ENCODE results near the gene GCH1. TPM values are rescaled to one million over a fixed set of nuclear protein-coding genes. Genes with fewer than 3 reads are reported as not detected.

GCH1 gene
- total RNA-seq, 6 experiments from 2014 or later: 41.5 to 93.6 (median 58.1) TPM

DNA sequence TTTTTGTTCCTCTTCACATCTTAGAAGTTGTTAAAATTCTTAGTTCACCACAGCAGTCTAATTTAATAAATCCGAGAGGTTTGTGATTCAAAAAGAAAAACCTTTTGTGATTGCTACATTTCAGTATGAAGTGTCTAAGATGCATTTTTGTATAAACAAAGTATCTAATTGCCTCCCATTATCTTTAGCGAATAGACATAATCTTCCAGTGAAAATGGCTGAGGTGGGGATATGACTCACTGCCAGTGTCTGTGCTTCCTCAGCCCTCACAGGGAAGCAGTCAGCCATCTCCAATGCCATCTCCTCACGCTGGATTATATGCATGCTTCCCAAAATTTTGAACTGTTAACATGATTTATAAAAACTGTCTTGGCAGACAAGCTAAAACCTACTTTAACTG lies 7.6 kb downstream of the GCH1 start:
- intact Hi-C loops (cut with DNase I): no loop called here
- TF ChIP-seq CTCF (IDR thresholded peaks at IDR 0.05) (no peak), POLR2A (IDR thresholded peaks at IDR 0.05) (no peak)
- no peak for ATAC-seq
- Histone ChIP-seq H3K4me1 (peaks cover 0 to 29% (median 3%) of the 10 kb centered on the region in 4 donors), H3K27ac (no peak overlapping the region), H3K9me3 (no peaks in the 10 kb centered on the region), H3K36me3 (no peaks in the 10 kb centered on the region), H3K27me3 (no peaks in the 10 kb centered on the region), H3K4me3 (no peak overlapping the region)
- 77% methylated on average over 3 of the region's 3 CpGs for WGBS (ENCODE audit: insufficient coverage, low coverage, low lambda C conversion rate, missing lambda C conversion rate)
- no peak for DNase-seq

DNA sequence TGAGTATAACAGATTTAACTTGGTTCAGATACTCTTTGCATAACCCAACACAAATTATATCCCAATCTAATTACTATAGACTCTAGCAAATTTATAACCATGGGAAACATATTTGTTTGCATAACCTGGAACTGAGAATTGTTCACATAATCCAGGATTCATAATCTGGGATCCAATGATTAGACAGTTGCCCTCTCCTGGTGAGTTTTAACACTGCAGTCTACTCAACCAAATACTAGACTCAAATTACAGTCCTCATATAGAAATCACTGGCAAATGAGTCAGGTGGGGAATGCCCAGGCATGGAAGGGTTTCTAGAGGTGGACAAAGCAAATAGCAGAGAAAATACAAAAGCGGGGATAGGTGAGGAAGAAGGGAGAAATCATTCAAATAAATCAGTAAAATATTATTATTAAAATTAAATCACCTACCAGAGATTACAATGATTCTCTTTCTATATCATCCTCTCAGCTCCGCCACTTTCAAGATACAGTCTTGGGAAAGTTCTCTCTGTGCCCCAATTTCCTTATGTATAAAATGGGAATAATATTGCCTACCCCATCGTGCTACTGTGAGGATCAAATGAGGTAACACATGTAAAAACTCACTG lies 9.4 kb downstream of the GCH1 start:
- no peak overlapping the region for H3K27ac ChIP-seq
- DNase-seq: no peak

DNA sequence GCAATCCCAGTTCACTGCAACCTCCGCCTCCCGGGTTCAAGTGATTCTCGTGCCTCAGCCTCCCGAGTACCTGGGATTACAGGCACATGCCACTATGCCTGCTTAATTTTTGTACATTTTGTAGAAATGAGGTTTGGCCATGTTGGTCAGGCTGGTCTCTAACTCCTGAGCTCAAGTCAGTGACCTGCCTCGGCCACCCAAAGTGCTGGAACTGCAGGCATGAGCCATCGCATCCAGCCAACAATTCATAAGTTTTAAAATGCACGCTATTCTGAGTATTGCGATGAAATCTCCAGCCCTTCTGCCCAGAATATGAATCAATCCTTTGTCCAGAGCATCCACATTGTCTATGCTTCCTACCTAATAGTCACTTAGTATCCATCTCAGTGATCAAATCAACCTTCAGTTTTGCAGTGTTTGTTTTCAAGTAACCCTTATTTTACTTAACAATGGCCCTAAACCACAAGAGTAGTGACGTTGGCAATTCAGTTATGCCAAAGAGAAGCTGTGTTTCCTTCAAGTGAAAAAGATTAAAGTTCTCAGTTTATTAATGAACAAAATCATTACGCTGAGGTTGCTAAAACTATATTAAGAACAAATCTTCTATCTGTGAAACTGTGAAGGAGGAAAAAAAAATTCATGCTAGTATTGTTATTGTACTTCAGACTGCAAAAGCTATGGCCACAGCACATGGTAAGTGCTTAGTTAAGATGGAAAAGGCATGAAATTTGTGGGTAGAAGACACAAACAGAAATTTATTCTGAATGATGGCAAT lies 11.0 kb downstream of the GCH1 start:
- peaks cover 0 to 34% (median 6%) of the 10 kb centered on the region in 4 donors for H3K4me1 ChIP-seq
- H3K9me3 ChIP-seq: no peaks in the 10 kb centered on the region
- H3K36me3 ChIP-seq: no peaks in the 10 kb centered on the region
- ATAC-seq (no peak), DNase-seq (no peak)
- WGBS (ENCODE audit: insufficient coverage, low coverage, low lambda C conversion rate, missing lambda C conversion rate): 43% methylated on average over 2 of the region's 10 CpGs
- TF ChIP-seq CTCF (IDR thresholded peaks at IDR 0.05): no peak
- TF ChIP-seq POLR2A (IDR thresholded peaks at IDR 0.05): no peak
- intact Hi-C loops (cut with DNase I): no loop called here
- no peak overlapping the region for H3K27ac ChIP-seq
- no peak overlapping the region for H3K4me3 ChIP-seq
- H3K27me3 ChIP-seq: no peaks in the 10 kb centered on the region

More for the DNA sequence above, 9.4 kb downstream of the GCH1 start:
- intact Hi-C loops (cut with DNase I): no loop called here
- Histone ChIP-seq H3K9me3 (no peaks in the 10 kb centered on the region), H3K4me3 (no peak overlapping the region), H3K36me3 (no peaks in the 10 kb centered on the region), H3K27me3 (no peaks in the 10 kb centered on the region), H3K4me1 (peaks cover 0 to 34% (median 6%) of the 10 kb centered on the region in 4 donors)
- WGBS (ENCODE audit: insufficient coverage, low coverage, low lambda C conversion rate, missing lambda C conversion rate): 71% methylated on average over 3 of the region's 3 CpGs
- TF ChIP-seq CTCF (IDR thresholded peaks at IDR 0.05) (peak; percentile 67 to 72 (median 71)), POLR2A (IDR thresholded peaks at IDR 0.05) (no peak)
- peak; percentile 70 to 81 (median 77) for ATAC-seq

DNA sequence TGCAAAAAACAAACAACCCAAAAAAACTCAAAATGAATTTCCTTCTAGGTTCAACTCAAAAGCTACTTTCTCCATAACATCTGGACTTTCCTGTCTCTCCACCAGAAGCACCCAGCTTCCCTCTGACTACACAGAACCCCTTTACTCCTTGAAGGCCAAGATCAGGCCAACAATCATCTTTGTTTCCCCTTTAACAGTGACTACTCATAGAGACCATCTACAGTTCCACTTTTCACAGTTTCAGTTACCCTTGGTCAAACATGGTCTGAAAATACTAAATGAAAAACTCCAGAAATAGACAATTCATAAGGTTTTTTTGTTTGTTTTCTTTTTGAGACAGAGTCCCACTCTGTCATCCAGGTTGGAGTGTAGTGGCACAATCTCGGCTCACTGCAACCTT lies 11.8 kb downstream of the GCH1 start:
- intact Hi-C loops (cut with DNase I): no loop called here
- TF ChIP-seq POLR2A (IDR thresholded peaks at IDR 0.05) (no peak), CTCF (IDR thresholded peaks at IDR 0.05) (no peak)
- no peaks in the 10 kb centered on the region for H3K27me3 ChIP-seq
- H3K4me3 ChIP-seq: no peak overlapping the region
- H3K9me3 ChIP-seq: no peaks in the 10 kb centered on the region
- no peak overlapping the region for H3K27ac ChIP-seq
- no peaks in the 10 kb centered on the region for H3K36me3 ChIP-seq
- H3K4me1 ChIP-seq: peaks cover 0 to 34% (median 6%) of the 10 kb centered on the region in 4 donors
- peak in 2 of 4 donors; percentile 22 to 41 for ATAC-seq
- WGBS (ENCODE audit: insufficient coverage, low coverage, low lambda C conversion rate, missing lambda C conversion rate): 63% methylated on average over 1 of the region's 1 CpG
- DNase-seq: no peak

Data from right lobe of liver (tissue), 6 donors.